ENCODE measurements around the gene AMOTL2.

DNA sequence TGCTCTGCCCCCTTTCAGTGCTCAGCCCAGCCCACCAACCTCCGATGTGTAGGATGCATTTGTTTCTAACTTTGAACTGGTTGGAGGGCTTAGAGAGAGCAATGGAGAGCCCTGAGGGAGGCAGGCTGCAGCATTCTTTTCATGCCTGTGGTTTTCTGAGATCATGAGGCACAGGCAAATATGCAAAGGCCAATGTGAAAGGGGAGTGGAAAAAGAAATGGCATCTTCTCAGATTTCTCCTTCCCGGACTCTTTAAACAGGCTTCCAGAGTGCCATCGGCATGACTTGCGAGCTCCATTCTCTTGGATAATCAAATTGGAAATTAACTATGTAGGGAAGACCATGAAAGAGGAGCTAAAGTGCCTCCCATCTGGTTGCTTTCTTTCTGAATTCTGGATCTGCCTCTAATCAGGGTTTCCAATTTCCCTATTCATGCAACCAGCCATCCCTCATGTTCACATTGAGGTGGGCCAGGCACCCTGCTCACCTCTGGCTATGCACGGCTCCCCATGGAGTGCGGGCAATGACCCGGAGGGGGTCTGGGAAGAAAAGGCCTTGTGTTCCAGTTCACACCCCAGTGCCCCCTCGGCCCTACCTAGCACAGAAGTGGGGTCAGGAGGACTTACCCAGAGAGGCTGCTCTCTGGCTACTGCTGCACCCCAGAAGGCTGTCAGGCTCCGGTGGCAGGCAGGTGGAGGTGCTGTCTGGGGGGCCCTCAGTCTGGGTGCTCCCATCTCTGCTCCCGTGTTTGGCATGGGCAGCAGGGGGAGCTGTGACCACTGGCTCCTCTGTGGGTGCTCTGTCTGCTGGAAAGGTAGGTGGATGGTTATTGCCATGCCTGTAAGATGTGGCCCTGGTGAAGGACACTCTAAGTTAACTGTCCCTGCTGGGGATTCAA, 16.1 kb downstream of the AMOTL2 start:
- TF ChIP-seq CTCF (conservative IDR thresholded peaks at IDR 0.05 in 1 of 2, IDR thresholded peaks at IDR 0.05 in 1 of 2; ENCODE audit: extremely low read depth in 1 of 2, insufficient read depth in 1 of 2, low read depth in 1 of 2, low read length in 2 of 2) (peak; percentile 32 to 59), EZH2 (IDR thresholded peaks at IDR 0.05; ENCODE audit: borderline replicate concordance, low read length) (no peak)
